Measurements from ENCODE around the gene CACFD1.

GRCh38 chr9:133505901-133506652 lies 46.3 kb downstream of the CACFD1 start:
- no peak for TF ChIP-seq CTCF (IDR thresholded peaks at IDR 0.05)
- TF ChIP-seq POLR2AphosphoS5 (IDR thresholded peaks at IDR 0.05) = no peak

Measured in sigmoid colon (tissue), 4 donors.